HL-60 (cell line): ENCODE data around the gene TAGLN3.

Source experiments
- CTCF ChIP-seq: IDR thresholded peaks from one replicate; pipeline ENCODE4 v1.5.1; 2011; ENCODE audit warnings: low read length, control low read depth, inconsistent platforms; ENCODE audit not compliant: insufficient read depth
- POLR2AphosphoS5 ChIP-seq: IDR thresholded peaks from 2 replicates; pipeline ENCODE4 v1.6.1; 2012; ENCODE audit warnings: low read depth
- REST ChIP-seq: IDR thresholded peaks from 2 replicates; pipeline ENCODE4 v1.6.1; 2012; ENCODE audit warnings: low read depth; ENCODE audit not compliant: insufficient replicate concordance

GRCh38 chr3:112019716-112020115, 21.0 kb downstream of the TAGLN3 start:
- TF ChIP-seq CTCF = no peak
- TF ChIP-seq REST = no peak
- TF ChIP-seq POLR2AphosphoS5 = no peak
